Coronary artery (tissue), 2 donors: ENCODE measurements around the gene ANKRD13B.

Experiments
- DNase-seq: peaks from one replicate; pipeline ENCODE4 v3.0.0-alpha.2; 2017; ENCODE audit warnings: low spot score
- H3K27ac ChIP-seq, 2 donors: fragments of 200-600 bp; sonication (generic); one replicate each; pipeline ENCODE4 v1.5.1; 2016 to 2019
- H3K4me3 ChIP-seq: fragments of 200-600 bp; sonication (generic); 2 replicates; pipeline ENCODE4 v1.5.1; 2016; ENCODE audit warnings: mild to moderate bottlenecking, moderate library complexity
- CTCF ChIP-seq: fragments of 200-600 bp; sonication (generic); IDR thresholded peaks from one replicate; pipeline ENCODE4 v1.5.1; 2019; ENCODE audit warnings: antibody characterized with exemption

Gene ANKRD13B

GRCh38 chr17:29621751-29622194 is 28.8 kb downstream of the ANKRD13B start:
- peak overlapping the region; percentile 81 for H3K4me3 ChIP-seq
- no peak for DNase-seq
- H3K27ac ChIP-seq, result peak overlapping the region; percentile 56 to 77
- TF ChIP-seq CTCF, result no peak

- H3K4me3 ChIP-seq, result peak within 1 kb of the TSS; percentile 81
- H3K27ac ChIP-seq, result peak within 1 kb of the TSS; percentile 56 to 77
- peak; percentile 80 for DNase-seq
Measured at GRCh38 chr17:29622337-29623282, 29.7 kb downstream of the ANKRD13B start, which contains the start of gene CORO6. Gene CORO6 (minus strand): TSS chr17:29622912. CDS start chr17:29621421, 1,491 bp downstream.

GRCh38 chr17:29623283-29623647 is 30.3 kb downstream of the ANKRD13B start:
- H3K27ac ChIP-seq, result peak overlapping the region in 1 of 2 donors; percentile 77
- H3K4me3 ChIP-seq, result peak overlapping the region; percentile 81
- no peak for TF ChIP-seq CTCF
- no peak for DNase-seq

More at GRCh38 chr17:29622337-29623282, 29.7 kb downstream of the ANKRD13B start, which contains the start of gene CORO6:
- no peak for TF ChIP-seq CTCF

GRCh38 chr17:29624586-29624985 is 31.7 kb downstream of the ANKRD13B start:
- no peak overlapping the region for H3K4me3 ChIP-seq
- no peak for TF ChIP-seq CTCF
- peak overlapping the region in 1 of 2 donors; percentile 11 for H3K27ac ChIP-seq
- DNase-seq, result no peak

GRCh38 chr17:29625037-29625750 is 32.3 kb downstream of the ANKRD13B start:
- no peak overlapping the region for H3K4me3 ChIP-seq
- peak overlapping the region in 1 of 2 donors; percentile 11 for H3K27ac ChIP-seq
- TF ChIP-seq CTCF, result no peak
- no peak for DNase-seq

- no peak for TF ChIP-seq CTCF
- Histone ChIP-seq H3K4me3 (no peak overlapping the region), H3K27ac (no peak overlapping the region)
- DNase-seq, result no peak
Measured at GRCh38 chr17:29627951-29628350, 35.0 kb downstream of the ANKRD13B start.
